SK-N-MC (cell line): ENCODE results near the gene APOBR.
"Not testable (repeated sequence)": the region's sequence is repeated elsewhere in the genome, so short reads cannot be mapped to it uniquely, and the experiment has no call there.

ENCODE experiments used
- EZH2 ChIP-seq: fragments of 200-600 bp; sonication (generic); IDR thresholded peaks from one replicate; pipeline ENCODE4 v1.6.1; 2017; ENCODE audit warnings: antibody characterized with exemption
- POLR2AphosphoS5 ChIP-seq: IDR thresholded peaks from 2 replicates; pipeline ENCODE4 v1.6.1; 2012; ENCODE audit warnings: mild to moderate bottlenecking, low read depth, low read length, borderline replicate concordance

- not testable (repeated sequence) for TF ChIP-seq EZH2, POLR2AphosphoS5
Observed at GRCh38 chr16:28527100-28527785, 32.8 kb downstream of the APOBR start.
